ENCODE results near the gene OIT3.

OIT3 gene

DNA sequence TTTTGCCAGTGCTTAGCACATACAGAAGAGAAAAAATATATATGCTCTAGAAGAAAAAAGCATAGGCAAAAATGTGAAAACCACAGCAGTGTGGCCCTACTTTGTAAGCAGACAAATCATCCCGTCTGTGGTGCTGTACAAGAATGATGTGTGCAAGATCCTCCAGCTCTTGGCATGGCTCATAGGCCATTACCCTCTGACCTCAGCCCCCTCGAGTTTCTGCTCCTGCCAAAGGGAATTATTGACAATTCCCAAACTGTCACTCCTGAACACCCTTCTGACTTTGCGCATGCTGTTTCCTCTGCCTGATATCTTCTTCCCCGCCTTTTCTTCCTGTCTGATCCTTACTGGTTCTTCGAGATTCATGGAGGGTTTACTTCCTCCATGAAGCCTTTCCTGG lies 33.9 kb downstream of the OIT3 start:
- TF ChIP-seq USF1 (IDR thresholded peaks at IDR 0.05) (no peak), TAF1 (IDR thresholded peaks at IDR 0.05; ENCODE audit: low read depth) (no peak), EGR1 (IDR thresholded peaks at IDR 0.05) (no peak), NFIC (IDR thresholded peaks at IDR 0.05) (no peak), TEAD4 (IDR thresholded peaks at IDR 0.05) (no peak), FOXM1 (IDR thresholded peaks at IDR 0.05; ENCODE audit: borderline replicate concordance, low read depth) (no peak)
- TF ChIP-seq, protein P1, sequence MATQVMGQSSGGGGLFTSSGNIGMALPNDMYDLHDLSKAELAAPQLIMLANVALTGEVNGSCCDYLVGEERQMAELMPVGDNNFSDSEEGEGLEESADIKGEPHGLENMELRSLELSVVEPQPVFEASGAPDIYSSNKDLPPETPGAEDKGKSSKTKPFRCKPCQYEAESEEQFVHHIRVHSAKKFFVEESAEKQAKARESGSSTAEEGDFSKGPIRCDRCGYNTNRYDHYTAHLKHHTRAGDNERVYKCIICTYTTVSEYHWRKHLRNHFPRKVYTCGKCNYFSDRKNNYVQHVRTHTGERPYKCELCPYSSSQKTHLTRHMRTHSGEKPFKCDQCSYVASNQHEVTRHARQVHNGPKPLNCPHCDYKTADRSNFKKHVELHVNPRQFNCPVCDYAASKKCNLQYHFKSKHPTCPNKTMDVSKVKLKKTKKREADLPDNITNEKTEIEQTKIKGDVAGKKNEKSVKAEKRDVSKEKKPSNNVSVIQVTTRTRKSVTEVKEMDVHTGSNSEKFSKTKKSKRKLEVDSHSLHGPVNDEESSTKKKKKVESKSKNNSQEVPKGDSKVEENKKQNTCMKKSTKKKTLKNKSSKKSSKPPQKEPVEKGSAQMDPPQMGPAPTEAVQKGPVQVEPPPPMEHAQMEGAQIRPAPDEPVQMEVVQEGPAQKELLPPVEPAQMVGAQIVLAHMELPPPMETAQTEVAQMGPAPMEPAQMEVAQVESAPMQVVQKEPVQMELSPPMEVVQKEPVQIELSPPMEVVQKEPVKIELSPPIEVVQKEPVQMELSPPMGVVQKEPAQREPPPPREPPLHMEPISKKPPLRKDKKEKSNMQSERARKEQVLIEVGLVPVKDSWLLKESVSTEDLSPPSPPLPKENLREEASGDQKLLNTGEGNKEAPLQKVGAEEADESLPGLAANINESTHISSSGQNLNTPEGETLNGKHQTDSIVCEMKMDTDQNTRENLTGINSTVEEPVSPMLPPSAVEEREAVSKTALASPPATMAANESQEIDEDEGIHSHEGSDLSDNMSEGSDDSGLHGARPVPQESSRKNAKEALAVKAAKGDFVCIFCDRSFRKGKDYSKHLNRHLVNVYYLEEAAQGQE (IDR thresholded peaks at IDR 0.05; ENCODE audit: low read depth), result no peak

DNA sequence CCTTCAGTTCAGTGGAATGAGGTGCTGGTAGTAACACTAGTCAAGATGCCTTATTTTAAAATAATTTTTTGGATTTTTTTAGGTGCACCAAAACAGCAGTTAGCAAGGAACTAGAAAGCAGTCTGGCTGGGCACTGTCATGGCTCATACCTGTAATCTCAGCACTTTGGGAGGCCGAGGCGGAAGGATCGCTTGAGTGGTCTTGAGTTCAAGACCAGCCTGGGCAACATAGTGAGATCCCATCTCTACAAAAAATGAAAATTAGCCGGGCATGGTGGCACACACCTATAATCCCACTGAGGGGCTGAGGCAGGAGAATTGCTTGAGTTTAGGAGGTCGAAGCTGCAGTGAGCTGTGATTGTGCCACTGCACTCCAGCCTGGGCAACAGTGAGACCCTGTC lies 35.3 kb downstream of the OIT3 start:
- TF ChIP-seq TAF1 (IDR thresholded peaks at IDR 0.05; ENCODE audit: low read depth), result no peak

DNA sequence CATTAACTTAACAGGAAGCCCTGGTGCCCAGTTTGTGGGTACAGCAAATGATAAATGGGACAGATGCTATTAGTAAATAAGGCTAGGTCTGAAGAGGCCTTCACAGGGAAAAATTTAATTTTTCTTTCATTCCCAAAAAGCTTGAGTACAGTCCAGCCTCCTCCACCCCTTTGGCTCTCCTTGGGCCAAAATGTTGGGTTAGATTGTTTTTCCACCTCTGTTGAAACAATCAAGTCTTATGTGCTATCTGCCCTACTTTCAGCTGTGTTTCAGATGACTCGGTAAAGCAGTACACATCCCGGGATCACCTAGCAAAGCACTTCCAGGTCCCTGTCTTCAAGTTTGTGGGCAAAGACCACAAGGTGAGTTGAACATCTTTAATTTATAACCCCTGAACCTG lies 36.7 kb downstream of the OIT3 start:
- TF ChIP-seq RAD21 (IDR thresholded peaks at IDR 0.05; ENCODE audit: low read depth) (no peak), TEAD4 (IDR thresholded peaks at IDR 0.05) (no peak), EP300 (IDR thresholded peaks at IDR 0.05; ENCODE audit: borderline replicate concordance) (no peak), TAF1 (IDR thresholded peaks at IDR 0.05; ENCODE audit: low read depth) (no peak), ZBTB7A (IDR thresholded peaks at IDR 0.05; ENCODE audit: low read depth) (no peak), YY1 (IDR thresholded peaks at IDR 0.05; ENCODE audit: low read depth) (no peak), FOXM1 (IDR thresholded peaks at IDR 0.05; ENCODE audit: borderline replicate concordance, low read depth) (no peak), TCF12 (IDR thresholded peaks at IDR 0.05; ENCODE audit: low read depth) (no peak), CREB1 (IDR thresholded peaks at IDR 0.05; ENCODE audit: low read depth) (no peak), CEBPB (IDR thresholded peaks at IDR 0.05) (no peak), USF1 (IDR thresholded peaks at IDR 0.05) (no peak)
- TF ChIP-seq, protein P2, sequence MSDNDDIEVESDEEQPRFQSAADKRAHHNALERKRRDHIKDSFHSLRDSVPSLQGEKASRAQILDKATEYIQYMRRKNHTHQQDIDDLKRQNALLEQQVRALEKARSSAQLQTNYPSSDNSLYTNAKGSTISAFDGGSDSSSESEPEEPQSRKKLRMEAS (IDR thresholded peaks at IDR 0.05), result no peak

DNA sequence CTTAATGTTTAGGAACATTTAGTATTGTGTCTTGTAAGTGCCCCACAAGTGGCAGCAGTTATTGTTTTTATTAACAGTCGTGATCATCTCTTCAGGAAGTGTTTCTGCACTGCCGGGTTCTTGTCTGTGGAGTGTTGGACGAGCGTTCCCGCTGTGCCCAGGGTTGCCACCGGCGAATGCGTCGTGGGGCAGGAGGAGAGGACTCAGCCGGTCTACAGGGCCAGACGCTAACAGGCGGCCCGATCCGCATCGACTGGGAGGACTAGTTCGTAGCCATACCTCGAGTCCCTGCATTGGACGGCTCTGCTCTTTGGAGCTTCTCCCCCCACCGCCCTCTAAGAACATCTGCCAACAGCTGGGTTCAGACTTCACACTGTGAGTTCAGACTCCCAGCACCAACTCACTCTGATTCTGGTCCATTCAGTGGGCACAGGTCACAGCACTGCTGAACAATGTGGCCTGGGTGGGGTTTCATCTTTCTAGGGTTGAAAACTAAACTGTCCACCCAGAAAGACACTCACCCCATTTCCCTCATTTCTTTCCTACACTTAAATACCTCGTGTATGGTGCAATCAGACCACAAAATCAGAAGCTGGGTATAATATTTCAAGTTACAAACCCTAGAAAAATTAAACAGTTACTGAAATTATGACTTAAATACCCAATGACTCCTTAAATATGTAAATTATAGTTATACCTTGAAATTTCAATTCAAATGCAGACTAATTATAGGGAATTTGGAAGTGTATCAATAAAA lies 38.9 kb downstream of the OIT3 start:
- TF ChIP-seq, protein P1 (IDR thresholded peaks at IDR 0.05; ENCODE audit: low read depth), result no peak
- TF ChIP-seq YY1 (IDR thresholded peaks at IDR 0.05; ENCODE audit: low read depth), result no peak

- TF ChIP-seq, protein P2 (IDR thresholded peaks at IDR 0.05), result no peak
These were observed 41.8 kb downstream of the OIT3 start for GRCh38 chr10:72935361-72935760.

- TF ChIP-seq, protein P2 (IDR thresholded peaks at IDR 0.05), result no peak
- no peak for TF ChIP-seq TEAD4 (IDR thresholded peaks at IDR 0.05)
- TF ChIP-seq, protein P1 (IDR thresholded peaks at IDR 0.05; ENCODE audit: low read depth), result no peak
- TF ChIP-seq CREB1 (IDR thresholded peaks at IDR 0.05; ENCODE audit: low read depth), result no peak
- TF ChIP-seq EP300 (IDR thresholded peaks at IDR 0.05; ENCODE audit: borderline replicate concordance), result no peak
- no peak for TF ChIP-seq USF1 (IDR thresholded peaks at IDR 0.05)
- no peak for TF ChIP-seq TAF1 (IDR thresholded peaks at IDR 0.05; ENCODE audit: low read depth)
- TF ChIP-seq CEBPB (IDR thresholded peaks at IDR 0.05), result no peak
- no peak for TF ChIP-seq YY1 (IDR thresholded peaks at IDR 0.05; ENCODE audit: low read depth)
- TF ChIP-seq NFIC (IDR thresholded peaks at IDR 0.05), result no peak
- no peak for TF ChIP-seq RAD21 (IDR thresholded peaks at IDR 0.05; ENCODE audit: low read depth)
- TF ChIP-seq TCF12 (IDR thresholded peaks at IDR 0.05; ENCODE audit: low read depth), result no peak
- TF ChIP-seq ZBTB7A (IDR thresholded peaks at IDR 0.05; ENCODE audit: low read depth), result no peak
- no peak for TF ChIP-seq EGR1 (IDR thresholded peaks at IDR 0.05)
- TF ChIP-seq FOXM1 (IDR thresholded peaks at IDR 0.05; ENCODE audit: borderline replicate concordance, low read depth), result no peak
These were observed 50.1 kb downstream of the OIT3 start for GRCh38 chr10:72943498-72944234.
